ENCODE measurements around the gene SCN8A.
"Not testable (repeated sequence)": the region's sequence is repeated elsewhere in the genome, so short reads cannot be mapped to it uniquely, and the experiment has no call there.

SCN8A gene

DNA sequence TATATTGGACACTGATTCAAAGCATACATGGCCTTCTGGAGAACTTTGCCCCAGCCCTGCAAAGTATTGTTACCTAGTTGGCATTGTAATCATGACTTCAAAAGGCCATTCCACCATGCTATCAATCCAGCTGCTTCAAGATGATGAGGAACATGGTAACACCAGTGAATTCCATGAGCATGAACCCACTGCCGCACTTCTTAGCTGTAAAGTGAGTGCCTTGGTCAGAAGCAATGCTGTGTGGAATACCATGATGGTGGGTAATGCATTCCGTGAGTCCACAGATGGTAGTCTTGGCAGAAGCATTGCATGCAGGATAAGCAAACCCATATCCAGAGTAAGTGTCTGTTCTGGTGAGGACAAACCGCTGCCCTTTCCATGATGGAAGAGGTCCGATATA lies 207.0 kb downstream of the SCN8A start:
- 100% methylated on average over 4 of the region's 4 CpGs for whole genome bisulfite sequencing (ENCODE audit: insufficient coverage)
- CTCF ChIA-PET: not testable (repeated sequence)

DNA sequence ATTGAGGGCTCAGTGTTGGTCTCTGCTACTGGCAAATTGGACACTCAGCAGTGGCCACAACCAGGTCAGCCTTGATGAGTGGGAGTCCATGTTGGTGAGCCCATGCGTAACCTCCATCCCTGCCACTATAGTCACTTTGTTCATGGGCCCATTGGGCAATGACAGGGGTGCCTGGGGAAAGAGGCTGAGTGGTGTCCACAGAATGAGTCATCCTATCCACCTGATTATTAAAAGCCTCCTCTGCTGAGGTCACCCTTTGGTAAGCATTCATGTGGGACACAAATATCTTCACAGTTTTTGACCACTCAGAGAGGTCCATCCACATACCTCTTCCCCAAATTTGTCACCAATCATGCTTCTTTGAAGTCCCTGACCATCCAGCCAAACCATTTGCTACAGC lies 207.5 kb downstream of the SCN8A start:
- Histone ChIP-seq H3K9me3 (ENCODE audit: control extremely low read depth in 1 of 5, control insufficient read depth in 4 of 5, insufficient read depth in 2 of 5, low read depth in 1 of 5, low read length in 4 of 5) (no peaks in the 10 kb centered on the region), H3K36me3 (ENCODE audit: control insufficient read depth in 4 of 4, insufficient read depth in 4 of 4, low read length in 3 of 4) (no peaks in the 10 kb centered on the region), H3K27ac (ENCODE audit: insufficient read depth in 1 of 2, low read depth in 1 of 2, low read length in 2 of 2, poor library complexity in 1 of 2, severe bottlenecking in 2 of 2) (no peak overlapping the region), H3K4me1 (ENCODE audit: control extremely low read depth in 1 of 4, control insufficient read depth in 4 of 4, insufficient read depth in 4 of 4, low read length in 3 of 4) (no peaks in the 10 kb centered on the region), H3K4me3 (ENCODE audit: control insufficient read depth in 1 of 7, extremely low read depth in 1 of 7, insufficient read depth in 4 of 7, low read depth in 2 of 7, low read length in 6 of 7) (no peak overlapping the region), H3K27me3 (replicated peaks in 2 of 5; ENCODE audit: control insufficient read depth in 4 of 5, insufficient read depth in 5 of 5, low read length in 4 of 5) (no peaks in the 10 kb centered on the region)
- no CpG with 5 or more reads among the region's 1 CpG for WGBS (ENCODE audit: insufficient coverage)
- ChIA-PET CTCF (no interaction called here), POLR2A (no interaction called here)
- DNase-seq: no peak

More for the DNA sequence above, 207.0 kb downstream of the SCN8A start:
- POLR2A ChIA-PET; H3K36me3 ChIP-seq (ENCODE audit: control insufficient read depth in 4 of 4, insufficient read depth in 4 of 4, low read length in 3 of 4); H3K4me1 ChIP-seq (ENCODE audit: control extremely low read depth in 1 of 4, control insufficient read depth in 4 of 4, insufficient read depth in 4 of 4, low read length in 3 of 4); DNase-seq; H3K4me3 ChIP-seq (ENCODE audit: control insufficient read depth in 1 of 7, extremely low read depth in 1 of 7, insufficient read depth in 4 of 7, low read depth in 2 of 7, low read length in 6 of 7); H3K27ac ChIP-seq (ENCODE audit: insufficient read depth in 1 of 2, low read depth in 1 of 2, low read length in 2 of 2, poor library complexity in 1 of 2, severe bottlenecking in 2 of 2); H3K9me3 ChIP-seq (ENCODE audit: control extremely low read depth in 1 of 5, control insufficient read depth in 4 of 5, insufficient read depth in 2 of 5, low read depth in 1 of 5, low read length in 4 of 5); H3K27me3 ChIP-seq (replicated peaks in 2 of 5; ENCODE audit: control insufficient read depth in 4 of 5, insufficient read depth in 5 of 5, low read length in 4 of 5): not testable (repeated sequence)

- CTCF ChIA-PET: interaction anchor here (1.4 kb wide), 1 partner anchor 270 kb away, joined by 3 read pairs; no protein-coding TSS in a partner anchor
- no peaks in the 10 kb centered on the region for H3K27me3 ChIP-seq (replicated peaks in 2 of 5; ENCODE audit: control insufficient read depth in 4 of 5, insufficient read depth in 5 of 5, low read length in 4 of 5)
- POLR2A ChIA-PET: no interaction called here
Observed at GRCh38 chr12:51801027-51801426, 210.0 kb downstream of the SCN8A start.

GRCh38 chr12:51806896-51807295 lies 215.9 kb downstream of the SCN8A start:
- ChIA-PET POLR2A (no interaction called here), CTCF (interaction anchor here (1.0 to 1.4 kb wide), 2 partner anchors 13 to 14 kb away, joined by 3 to 5 read pairs; no protein-coding TSS in a partner anchor)
- Histone ChIP-seq H3K27me3 (replicated peaks in 2 of 5; ENCODE audit: control insufficient read depth in 4 of 5, insufficient read depth in 5 of 5, low read length in 4 of 5) (no peaks in the 10 kb centered on the region), H3K27ac (ENCODE audit: insufficient read depth in 1 of 2, low read depth in 1 of 2, low read length in 2 of 2, poor library complexity in 1 of 2, severe bottlenecking in 2 of 2) (no peak overlapping the region), H3K4me3 (ENCODE audit: control insufficient read depth in 1 of 7, extremely low read depth in 1 of 7, insufficient read depth in 4 of 7, low read depth in 2 of 7, low read length in 6 of 7) (no peak overlapping the region), H3K4me1 (ENCODE audit: control extremely low read depth in 1 of 4, control insufficient read depth in 4 of 4, insufficient read depth in 4 of 4, low read length in 3 of 4) (peaks cover 0 to 3% (median under 1%) of the 10 kb centered on the region in 4 experiments), H3K36me3 (ENCODE audit: control insufficient read depth in 4 of 4, insufficient read depth in 4 of 4, low read length in 3 of 4) (no peaks in the 10 kb centered on the region), H3K9me3 (ENCODE audit: control extremely low read depth in 1 of 5, control insufficient read depth in 4 of 5, insufficient read depth in 2 of 5, low read depth in 1 of 5, low read length in 4 of 5) (no peaks in the 10 kb centered on the region)
- 95% methylated on average over 14 of the region's 16 CpGs for WGBS (ENCODE audit: insufficient coverage)
- DNase-seq: no peak

More at GRCh38 chr12:51801027-51801426, 210.0 kb downstream of the SCN8A start:
- H3K4me1 ChIP-seq (ENCODE audit: control extremely low read depth in 1 of 4, control insufficient read depth in 4 of 4, insufficient read depth in 4 of 4, low read length in 3 of 4): no peaks in the 10 kb centered on the region
- H3K36me3 ChIP-seq (ENCODE audit: control insufficient read depth in 4 of 4, insufficient read depth in 4 of 4, low read length in 3 of 4): no peaks in the 10 kb centered on the region
- no peak overlapping the region for H3K27ac ChIP-seq (ENCODE audit: insufficient read depth in 1 of 2, low read depth in 1 of 2, low read length in 2 of 2, poor library complexity in 1 of 2, severe bottlenecking in 2 of 2)
- 100% methylated on average over 1 of the region's 1 CpG for WGBS (ENCODE audit: insufficient coverage)
- no peaks in the 10 kb centered on the region for H3K9me3 ChIP-seq (ENCODE audit: control extremely low read depth in 1 of 5, control insufficient read depth in 4 of 5, insufficient read depth in 2 of 5, low read depth in 1 of 5, low read length in 4 of 5)
- no peak for DNase-seq
- no peak overlapping the region for H3K4me3 ChIP-seq (ENCODE audit: control insufficient read depth in 1 of 7, extremely low read depth in 1 of 7, insufficient read depth in 4 of 7, low read depth in 2 of 7, low read length in 6 of 7)

GRCh38 chr12:51809193-51809592 lies 218.2 kb downstream of the SCN8A start:
- ChIA-PET CTCF (interaction anchor here (1.0 kb wide), 1 partner anchor 10 kb away, joined by 3 read pairs; no protein-coding TSS in a partner anchor), POLR2A (no interaction called here)
- peaks cover 0 to 5% (median 3%) of the 10 kb centered on the region in 4 experiments for H3K4me1 ChIP-seq (ENCODE audit: control extremely low read depth in 1 of 4, control insufficient read depth in 4 of 4, insufficient read depth in 4 of 4, low read length in 3 of 4)
- H3K27me3 ChIP-seq (replicated peaks in 2 of 5; ENCODE audit: control insufficient read depth in 4 of 5, insufficient read depth in 5 of 5, low read length in 4 of 5): no peaks in the 10 kb centered on the region
- H3K9me3 ChIP-seq (ENCODE audit: control extremely low read depth in 1 of 5, control insufficient read depth in 4 of 5, insufficient read depth in 2 of 5, low read depth in 1 of 5, low read length in 4 of 5): no peaks in the 10 kb centered on the region
- WGBS (ENCODE audit: insufficient coverage): 80% methylated on average over 1 of the region's 3 CpGs
- H3K27ac ChIP-seq (ENCODE audit: insufficient read depth in 1 of 2, low read depth in 1 of 2, low read length in 2 of 2, poor library complexity in 1 of 2, severe bottlenecking in 2 of 2): no peak overlapping the region
- DNase-seq: no peak
- no peaks in the 10 kb centered on the region for H3K36me3 ChIP-seq (ENCODE audit: control insufficient read depth in 4 of 4, insufficient read depth in 4 of 4, low read length in 3 of 4)
- no peak overlapping the region for H3K4me3 ChIP-seq (ENCODE audit: control insufficient read depth in 1 of 7, extremely low read depth in 1 of 7, insufficient read depth in 4 of 7, low read depth in 2 of 7, low read length in 6 of 7)

DNA sequence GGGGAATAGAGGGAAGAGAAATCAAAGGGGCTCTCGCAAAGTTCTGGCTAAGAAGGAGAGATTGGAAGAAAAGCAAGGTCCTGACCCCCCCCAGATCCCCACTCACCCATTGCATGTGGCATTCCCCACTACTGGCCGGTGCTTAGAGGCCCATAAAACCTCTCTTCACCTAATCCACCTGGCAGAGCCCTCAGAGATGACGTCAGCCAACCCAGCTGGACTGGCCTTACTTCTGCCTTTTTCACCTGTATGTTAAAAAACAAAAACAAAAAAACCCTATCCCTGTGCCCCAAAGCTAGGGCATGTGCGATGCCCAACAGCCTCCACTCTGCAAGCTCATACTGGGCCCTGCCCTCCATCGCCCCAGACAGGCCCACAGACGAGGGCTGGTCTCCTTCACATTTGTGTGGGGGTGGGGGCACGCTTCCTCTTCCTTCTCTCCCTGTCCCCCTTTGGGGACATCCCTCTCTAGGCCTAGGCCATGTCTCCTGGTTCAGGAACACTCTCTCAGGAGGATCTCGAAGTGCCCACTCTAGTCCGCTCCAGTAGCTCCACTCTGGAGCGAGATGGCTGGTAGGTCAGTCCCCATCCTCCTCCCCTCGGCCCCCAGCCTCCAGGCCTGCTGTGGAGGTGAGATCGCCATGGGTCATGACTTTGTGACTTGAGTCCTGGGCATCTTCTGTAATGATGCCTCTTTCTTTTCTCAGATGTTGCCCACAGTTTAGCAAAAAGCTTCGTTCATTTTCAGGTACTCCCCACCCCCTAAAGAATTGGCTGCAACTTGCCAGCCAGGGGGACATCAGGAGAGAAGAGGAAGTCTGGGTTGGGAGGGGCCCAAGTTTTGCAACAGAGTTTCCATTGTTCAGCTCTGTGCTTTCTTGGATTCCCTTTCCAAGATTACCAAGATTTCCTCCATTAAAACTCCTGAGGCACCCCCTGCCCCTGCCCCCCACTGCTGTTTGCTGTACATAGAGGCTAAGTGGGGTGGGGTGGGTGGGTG lies 220.5 kb downstream of the SCN8A start:
- Histone ChIP-seq H3K4me1 (ENCODE audit: control extremely low read depth in 1 of 4, control insufficient read depth in 4 of 4, insufficient read depth in 4 of 4, low read length in 3 of 4) (peaks cover 0 to 11% (median 8%) of the 10 kb centered on the region in 4 experiments), H3K9me3 (ENCODE audit: control extremely low read depth in 1 of 5, control insufficient read depth in 4 of 5, insufficient read depth in 2 of 5, low read depth in 1 of 5, low read length in 4 of 5) (no peaks in the 10 kb centered on the region), H3K36me3 (ENCODE audit: control insufficient read depth in 4 of 4, insufficient read depth in 4 of 4, low read length in 3 of 4) (no peaks in the 10 kb centered on the region), H3K27me3 (replicated peaks in 2 of 5; ENCODE audit: control insufficient read depth in 4 of 5, insufficient read depth in 5 of 5, low read length in 4 of 5) (peaks cover 0 to 13% (median 7%) of the 10 kb centered on the region in 5 experiments), H3K27ac (ENCODE audit: insufficient read depth in 1 of 2, low read depth in 1 of 2, low read length in 2 of 2, poor library complexity in 1 of 2, severe bottlenecking in 2 of 2) (no peak overlapping the region), H3K4me3 (ENCODE audit: control insufficient read depth in 1 of 7, extremely low read depth in 1 of 7, insufficient read depth in 4 of 7, low read depth in 2 of 7, low read length in 6 of 7) (no peak overlapping the region)
- no peak for DNase-seq
- WGBS (ENCODE audit: insufficient coverage): 89% methylated on average over 12 of the region's 13 CpGs
- POLR2A ChIA-PET: no interaction called here
- CTCF ChIA-PET: interaction anchor here (1.1 to 2.8 kb wide), 2 partner anchors 9 to 19 kb away, joined by 3 to 6 read pairs; no protein-coding TSS in a partner anchor

DNA sequence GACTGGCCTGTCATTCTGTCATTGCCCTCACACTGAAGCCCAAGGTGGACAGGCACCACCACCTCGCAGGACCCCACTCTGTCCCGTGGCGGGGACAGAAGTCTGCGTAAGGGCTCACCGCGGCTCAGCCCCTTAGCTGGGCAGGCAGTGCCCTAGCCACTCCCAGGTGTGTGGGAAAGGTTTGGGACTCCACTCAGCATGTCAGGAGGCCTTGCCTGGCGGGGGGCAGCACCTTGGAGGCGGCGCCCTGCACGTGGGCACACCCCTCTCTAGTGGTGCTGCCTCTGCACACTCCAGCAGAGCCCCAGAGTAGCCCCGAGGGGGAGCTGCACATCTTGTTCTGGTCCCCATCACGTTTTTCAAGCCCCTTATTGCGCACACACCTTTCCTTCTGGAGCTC lies 221.8 kb downstream of the SCN8A start:
- no peak for DNase-seq
- H3K4me1 ChIP-seq (ENCODE audit: control extremely low read depth in 1 of 4, control insufficient read depth in 4 of 4, insufficient read depth in 4 of 4, low read length in 3 of 4): peaks cover 0 to 11% (median 8%) of the 10 kb centered on the region in 4 experiments
- H3K9me3 ChIP-seq (ENCODE audit: control extremely low read depth in 1 of 5, control insufficient read depth in 4 of 5, insufficient read depth in 2 of 5, low read depth in 1 of 5, low read length in 4 of 5): no peaks in the 10 kb centered on the region
- H3K4me3 ChIP-seq (ENCODE audit: control insufficient read depth in 1 of 7, extremely low read depth in 1 of 7, insufficient read depth in 4 of 7, low read depth in 2 of 7, low read length in 6 of 7): no peak overlapping the region
- no peak overlapping the region for H3K27ac ChIP-seq (ENCODE audit: insufficient read depth in 1 of 2, low read depth in 1 of 2, low read length in 2 of 2, poor library complexity in 1 of 2, severe bottlenecking in 2 of 2)
- WGBS (ENCODE audit: insufficient coverage): 84% methylated on average over 7 of the region's 13 CpGs
- CTCF ChIA-PET: interaction anchor here (1.0 to 3.9 kb wide), 7 partner anchors 8 to 285 kb away, joined by 3 to 15 read pairs (median 6); no protein-coding TSS in a partner anchor
- peaks cover 0 to 13% (median 7%) of the 10 kb centered on the region in 5 experiments for H3K27me3 ChIP-seq (replicated peaks in 2 of 5; ENCODE audit: control insufficient read depth in 4 of 5, insufficient read depth in 5 of 5, low read length in 4 of 5)
- POLR2A ChIA-PET: no interaction called here
- H3K36me3 ChIP-seq (ENCODE audit: control insufficient read depth in 4 of 4, insufficient read depth in 4 of 4, low read length in 3 of 4): no peaks in the 10 kb centered on the region

Data from common myeloid progenitor, CD34-positive (primary cell).